ENCODE data around the gene RNF222.
"Not testable (repeated sequence)": the region's sequence is repeated elsewhere in the genome, so short reads cannot be mapped to it uniquely, and the experiment has no call there.

Gene RNF222

GRCh38 chr17:8409966-8410882 is 12.6 kb upstream of the RNF222 start:
- peak; percentile 93 for DNase-seq

GRCh38 chr17:8408371-8408770 is 10.7 kb upstream of the RNF222 start:
- no peak for DNase-seq

- no peak for DNase-seq
These were observed 8.5 kb upstream of the RNF222 start for GRCh38 chr17:8406174-8406573.

GRCh38 chr17:8405499-8406016 is 7.9 kb upstream of the RNF222 start:
- DNase-seq: no peak

- DNase-seq: no peak
These were observed 5.4 kb upstream of the RNF222 start for GRCh38 chr17:8402921-8403536.

GRCh38 chr17:8401107-8401506 is 3.5 kb upstream of the RNF222 start:
- DNase-seq: no peak

GRCh38 chr17:8398980-8399379 is 1.4 kb upstream of the RNF222 start:
- no peak for DNase-seq

GRCh38 chr17:8394497-8394896 is 3.1 kb downstream of the RNF222 start:
- DNase-seq: not testable (repeated sequence)

- DNase-seq: no peak
These were observed 4.0 kb downstream of the RNF222 start for GRCh38 chr17:8393470-8394231.

GRCh38 chr17:8392674-8393469 is 4.8 kb downstream of the RNF222 start:
- DNase-seq: no peak

- no peak for DNase-seq
These were observed 5.4 kb downstream of the RNF222 start for GRCh38 chr17:8392274-8392673.

- DNase-seq: no peak
These were observed 5.9 kb downstream of the RNF222 start for GRCh38 chr17:8391711-8392110.

- no peak for DNase-seq
These were observed 9.5 kb downstream of the RNF222 start for GRCh38 chr17:8387914-8388651.

- no peak for DNase-seq
These were observed 10.8 kb downstream of the RNF222 start for GRCh38 chr17:8386841-8387240.

GRCh38 chr17:8384801-8385378 is 12.7 kb downstream of the RNF222 start:
- DNase-seq: no peak

GRCh38 chr17:8383143-8383822 is 14.3 kb downstream of the RNF222 start, which contains the start of gene RPL26:
Gene RPL26, minus strand, starts transcription at chr17:8383193. Its CDS starts 883 bp downstream, at chr17:8382310.
- peak; percentile 97 for DNase-seq

GRCh38 chr17:8382880-8383142 is 14.8 kb downstream of the RNF222 start:
- no peak for DNase-seq

- DNase-seq: no peak
These were observed 15.4 kb downstream of the RNF222 start for GRCh38 chr17:8382052-8382879.

- DNase-seq: no peak
These were observed 17.6 kb downstream of the RNF222 start for GRCh38 chr17:8380049-8380448.

- DNase-seq: not testable (repeated sequence)
These were observed 19.5 kb downstream of the RNF222 start for GRCh38 chr17:8378117-8378516.
